Measurements from ENCODE around the gene PRDM4.
A peak's percentile ranks its signal among the peaks of the same experiment; 100 is the strongest.
"Not testable (repeated sequence)": the region's sequence is repeated elsewhere in the genome, so short reads cannot be mapped to it uniquely, and the experiment has no call there.

Gene PRDM4

GRCh38 chr12:107774349-107775029 lies 13.6 kb upstream of the PRDM4 start, which contains the start of gene ASCL4:
Gene ASCL4, plus strand, starts transcription at chr12:107774704. Its CDS starts 515 bp downstream, at chr12:107775219.
- DNase-seq (ENCODE audit: low spot score): no peak

DNA sequence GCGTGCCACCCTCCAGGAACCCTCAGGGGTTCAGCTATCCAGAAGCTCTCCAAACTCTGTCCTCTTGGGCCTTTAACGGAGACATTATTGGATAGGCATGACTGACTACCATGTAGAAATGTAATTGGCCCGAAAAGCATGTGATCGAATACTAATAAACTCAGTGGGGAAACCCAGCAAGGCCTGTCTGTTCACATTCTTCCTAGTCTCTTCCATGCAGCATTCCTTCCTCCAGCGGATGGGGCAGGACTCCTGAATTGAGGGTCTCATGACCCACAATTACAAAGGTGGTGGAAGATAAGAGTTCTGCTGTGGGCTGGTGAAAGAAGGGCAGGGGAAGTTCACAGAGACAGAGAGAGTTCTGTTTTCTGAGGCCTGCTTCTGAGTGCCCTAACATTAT lies 6.5 kb upstream of the PRDM4 start:
- DNase-seq (ENCODE audit: low spot score): no peak

DNA sequence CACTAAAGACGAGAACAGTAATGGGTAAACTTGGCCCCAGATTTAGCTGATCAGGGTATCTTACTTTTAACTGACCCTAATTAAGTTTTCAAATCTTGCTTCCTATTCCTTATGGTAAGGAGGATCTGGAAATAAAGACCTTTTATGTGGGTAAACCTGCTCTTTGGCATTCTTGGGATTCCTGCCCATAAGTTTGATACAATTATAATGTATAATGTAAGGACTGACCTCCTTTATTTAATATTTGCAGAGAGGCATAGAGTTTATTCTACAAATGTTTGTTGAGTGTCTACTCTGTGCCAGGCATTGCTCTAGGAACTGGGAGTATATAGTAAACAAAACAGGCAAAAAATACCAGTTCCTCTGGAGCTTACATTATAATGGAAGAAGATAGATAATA lies 4.4 kb upstream of the PRDM4 start:
- no peak for DNase-seq (ENCODE audit: low spot score)

DNA sequence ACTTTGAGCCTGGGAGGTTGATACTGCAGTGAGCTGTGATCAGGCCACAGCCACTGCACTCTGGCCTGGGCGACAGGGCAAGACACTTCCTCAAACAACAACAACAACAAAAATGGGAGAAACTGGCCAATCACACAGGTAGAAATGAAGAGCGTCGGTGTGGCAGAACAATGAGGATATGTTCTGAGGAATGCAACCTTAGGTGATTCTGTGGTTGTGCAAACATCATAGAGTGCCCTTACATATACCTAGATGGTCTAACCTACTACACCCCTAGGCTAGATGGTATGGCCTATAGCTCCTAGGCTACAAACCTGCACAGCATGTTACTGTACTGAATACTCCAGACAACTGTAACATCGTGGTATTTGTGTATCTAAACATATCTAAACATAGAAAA lies 3.7 kb upstream of the PRDM4 start:
- DNase-seq (ENCODE audit: low spot score): no peak

DNA sequence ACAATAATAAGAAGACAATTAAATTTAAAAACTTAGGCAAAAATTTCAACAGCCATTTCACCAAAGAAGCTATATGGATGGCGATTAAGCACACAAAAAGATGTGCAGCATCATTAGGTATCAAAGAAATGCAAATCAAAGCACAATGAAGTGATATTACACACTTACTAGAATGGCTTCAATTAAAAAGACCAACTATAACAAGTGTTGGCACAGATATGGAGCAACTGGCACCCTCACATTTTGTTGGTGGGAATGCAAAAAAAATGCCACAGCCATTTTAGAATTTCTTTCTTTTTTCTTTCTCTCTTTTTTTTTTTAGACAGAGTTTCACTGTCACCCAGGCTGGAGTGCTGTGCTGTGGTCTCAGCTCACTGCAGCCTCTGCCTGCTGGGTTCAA lies 1.9 kb upstream of the PRDM4 start:
- no peak for DNase-seq (ENCODE audit: low spot score)

DNA sequence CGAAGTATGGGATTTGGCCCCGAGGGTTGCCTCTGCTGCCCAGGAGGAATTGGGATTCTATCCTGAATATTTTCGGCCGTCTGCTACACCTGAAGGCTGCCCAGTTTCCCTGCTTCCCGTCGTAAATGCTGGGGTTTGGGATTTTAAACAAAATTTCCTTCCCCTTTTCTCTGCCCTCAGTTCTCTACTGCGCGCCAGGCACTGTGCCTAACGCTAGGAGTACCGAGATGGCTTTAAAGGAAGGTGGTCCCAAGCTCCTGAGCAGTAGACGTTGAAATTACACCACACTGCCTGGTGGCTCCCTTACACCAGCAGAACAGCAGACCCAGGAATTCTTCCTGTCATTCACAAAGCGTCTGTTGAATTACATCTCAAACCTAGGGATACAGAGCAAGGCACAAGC lies 566 bp upstream of the PRDM4 start:
- no peak for DNase-seq (ENCODE audit: low spot score)

DNA sequence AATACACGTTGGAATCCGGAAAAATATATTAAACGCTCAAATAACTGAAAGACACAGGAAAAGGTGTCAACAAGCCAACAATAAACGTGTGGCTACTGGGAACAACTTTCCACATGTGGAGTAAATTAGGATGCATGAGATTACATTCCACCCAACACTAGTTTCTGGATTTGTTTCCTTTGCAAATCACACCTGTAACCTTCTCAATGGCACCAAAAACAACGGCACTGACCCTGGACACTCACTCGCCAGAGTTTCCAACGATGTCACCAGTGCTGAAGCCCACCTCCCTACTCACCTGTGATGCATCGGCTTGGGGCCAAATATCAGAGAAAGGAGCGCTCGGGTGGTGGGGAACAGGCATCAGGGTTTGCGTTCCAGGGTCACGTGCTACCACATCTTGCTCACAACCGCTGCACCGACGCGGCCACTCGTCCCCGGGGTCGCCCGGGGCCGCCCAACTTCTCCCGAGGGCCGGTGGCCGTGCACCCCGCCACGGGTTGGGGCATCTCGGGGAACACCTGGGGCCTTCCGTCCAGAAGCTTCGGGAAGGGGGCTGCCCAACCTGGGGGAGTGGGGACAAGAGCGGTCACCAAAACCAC lies 629 bp downstream of the PRDM4 start:
- peak; percentile 7 for DNase-seq (ENCODE audit: low spot score)

DNA sequence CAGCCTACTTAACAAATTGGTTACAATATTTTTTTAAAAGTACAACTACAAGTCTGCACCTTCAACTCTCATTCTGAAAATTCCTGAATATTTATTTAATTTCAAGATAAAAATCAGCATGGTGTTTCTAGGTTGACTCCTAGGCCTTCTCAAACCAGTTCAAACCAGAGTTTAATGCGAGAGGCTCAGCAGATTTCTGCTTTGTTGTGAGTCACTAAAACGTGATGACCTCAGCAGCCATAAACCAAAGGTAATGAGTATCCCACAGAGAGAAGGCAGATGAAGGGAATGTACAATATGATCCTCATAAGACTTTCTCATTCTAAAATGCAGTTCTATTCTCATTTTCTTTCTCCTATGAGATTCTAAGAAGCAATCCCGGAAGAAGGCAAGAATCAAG lies 1.5 kb downstream of the PRDM4 start:
- DNase-seq (ENCODE audit: low spot score): peak; percentile 11

DNA sequence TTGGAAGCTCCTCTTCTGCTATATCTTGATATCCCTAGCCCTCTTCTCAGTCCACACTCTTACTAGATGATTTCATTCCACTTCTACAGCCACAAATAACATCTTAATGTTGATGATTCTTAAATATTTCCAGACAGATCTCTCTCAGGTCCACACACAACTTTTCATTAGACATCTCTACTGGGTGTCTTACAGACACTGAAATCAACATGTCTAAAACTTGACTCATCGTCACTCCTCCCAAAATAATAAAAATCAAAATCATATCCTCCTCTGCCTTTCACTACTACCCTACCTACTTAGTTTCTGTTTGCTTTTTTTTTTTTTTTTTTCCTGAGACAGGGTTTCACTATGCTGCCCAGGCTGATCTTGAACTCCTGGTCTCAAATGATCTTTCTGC lies 11.9 kb downstream of the PRDM4 start:
- DNase-seq (ENCODE audit: low spot score): no peak

GRCh38 chr12:107748472-107748871 lies 12.5 kb downstream of the PRDM4 start:
- no peak for DNase-seq (ENCODE audit: low spot score)

GRCh38 chr12:107736914-107737313 lies 24.0 kb downstream of the PRDM4 start:
- no peak for DNase-seq (ENCODE audit: low spot score)

DNA sequence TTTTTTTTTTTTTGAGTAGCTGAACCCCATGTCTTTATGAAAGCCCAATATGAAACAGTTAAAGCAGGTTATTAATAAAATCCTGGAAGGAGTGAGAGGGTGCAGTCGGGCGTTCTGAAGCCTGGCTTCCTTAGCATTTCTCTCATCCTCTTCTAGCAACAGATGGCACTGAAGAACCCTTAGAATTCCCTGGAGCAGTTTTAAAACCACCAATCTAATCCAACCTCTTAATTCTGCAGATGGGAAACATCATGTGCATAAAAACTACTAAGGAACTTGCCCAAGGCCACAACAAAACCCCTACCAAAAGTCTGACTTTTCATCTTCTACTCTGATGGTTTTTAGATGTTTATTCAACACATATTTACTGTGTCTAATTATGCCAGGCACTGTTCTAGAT lies 25.2 kb downstream of the PRDM4 start:
- no peak for DNase-seq (ENCODE audit: low spot score)

DNA sequence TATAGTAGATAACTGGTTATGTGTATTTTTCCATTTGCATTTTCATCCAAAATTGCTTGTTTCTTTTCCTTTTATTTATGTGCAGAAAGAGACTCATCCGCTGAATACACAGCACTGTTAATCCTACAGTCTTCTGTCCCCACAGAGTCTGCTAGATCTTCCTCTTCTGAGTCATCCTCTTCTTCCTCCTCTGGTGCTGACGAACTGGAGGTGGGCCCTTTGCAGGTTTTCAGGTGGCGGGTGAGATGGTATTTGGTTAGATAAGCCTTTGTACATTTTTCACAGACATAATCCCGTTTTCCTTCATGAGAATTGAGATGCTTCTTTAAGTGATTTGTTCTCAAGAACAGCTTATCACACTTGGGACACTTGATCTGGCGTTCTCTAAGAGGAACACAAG lies 26.8 kb downstream of the PRDM4 start:
- no peak for DNase-seq (ENCODE audit: low spot score)

DNA sequence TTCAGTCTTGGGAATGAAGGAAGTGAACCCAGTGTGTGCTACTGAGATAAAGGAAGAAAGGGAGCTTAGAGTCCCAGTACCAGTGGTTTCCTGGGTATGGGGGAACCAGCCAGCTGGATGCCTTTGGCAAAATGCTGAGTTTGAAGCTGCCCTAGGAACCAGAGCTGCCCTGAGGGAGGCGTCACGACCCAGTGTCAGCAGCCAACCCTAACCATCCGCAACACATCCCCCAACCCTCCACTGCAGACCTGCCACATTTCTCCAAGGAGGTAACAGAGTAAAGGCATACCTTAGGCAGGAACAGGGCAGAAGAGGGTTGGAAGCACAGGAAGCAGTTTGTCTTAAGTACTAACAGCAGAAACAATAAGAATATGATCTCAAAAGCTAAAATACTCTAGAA lies 28.6 kb downstream of the PRDM4 start:
- DNase-seq (ENCODE audit: low spot score): no peak

GRCh38 chr12:107731366-107731765 lies 29.6 kb downstream of the PRDM4 start:
- no peak for DNase-seq (ENCODE audit: low spot score)

GRCh38 chr12:107730618-107731341 lies 30.2 kb downstream of the PRDM4 start:
- DNase-seq (ENCODE audit: low spot score): no peak

DNA sequence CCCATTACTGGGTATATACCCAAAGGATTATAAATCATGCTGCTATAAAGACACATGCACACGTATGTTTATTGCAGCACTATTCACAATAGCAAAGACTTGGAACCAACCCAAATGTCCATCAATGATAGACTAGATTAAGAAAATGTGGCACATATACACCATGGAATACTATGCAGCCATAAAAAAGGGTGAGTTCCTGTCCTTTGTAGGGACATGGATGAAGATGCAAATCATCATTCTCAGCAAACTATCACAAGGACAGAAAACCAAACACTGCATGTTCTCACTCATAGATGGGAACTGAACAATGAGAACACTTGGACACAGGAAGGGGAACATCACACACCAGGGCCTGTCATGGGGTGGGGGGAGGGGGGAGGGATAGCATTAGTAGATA lies 33.2 kb downstream of the PRDM4 start:
- not testable (repeated sequence) for DNase-seq (ENCODE audit: low spot score)

GRCh38 chr12:107727327-107727726 lies 33.6 kb downstream of the PRDM4 start:
- not testable (repeated sequence) for DNase-seq (ENCODE audit: low spot score)

DNA sequence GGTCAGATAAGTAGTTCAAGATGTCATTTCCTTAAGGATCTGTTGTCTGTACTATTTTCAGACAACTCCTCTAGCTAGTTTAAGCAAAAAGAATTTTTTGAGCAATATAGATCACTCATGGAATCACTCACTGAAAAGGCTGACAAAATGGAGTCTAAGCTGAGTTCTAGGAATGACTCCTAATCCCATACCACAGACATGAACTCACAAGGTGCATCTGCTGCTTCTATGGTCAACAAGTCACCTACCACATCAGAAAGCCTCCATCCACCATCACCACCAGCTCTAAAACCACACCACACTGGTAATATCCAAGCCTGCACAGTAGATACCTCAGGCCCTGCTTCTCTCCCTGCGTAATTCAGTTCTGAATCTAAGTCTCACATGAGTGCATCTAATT lies 42.3 kb downstream of the PRDM4 start:
- DNase-seq (ENCODE audit: low spot score): no peak

- DNase-seq (ENCODE audit: low spot score): no peak
Observed at GRCh38 chr12:107715780-107716179, 45.2 kb downstream of the PRDM4 start.

DNA sequence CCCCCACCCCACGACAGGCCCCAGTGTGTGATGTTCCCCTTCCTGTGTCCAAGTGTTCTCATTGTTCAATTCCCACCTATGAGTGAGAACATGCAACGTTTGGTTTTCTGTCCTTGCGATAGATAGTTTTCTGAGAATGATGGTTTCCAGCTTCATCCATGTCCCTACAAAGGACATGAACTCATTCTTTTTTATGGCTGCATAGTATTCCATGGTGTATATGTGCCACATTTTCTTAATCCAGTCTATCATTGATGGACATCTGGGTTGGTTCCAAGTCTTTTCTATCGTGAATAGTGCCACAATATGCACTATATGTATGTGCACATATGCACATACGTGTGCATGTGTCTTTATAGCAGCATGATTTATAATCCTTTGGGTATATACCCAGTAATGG lies 55.4 kb downstream of the PRDM4 start:
- DNase-seq (ENCODE audit: low spot score): not testable (repeated sequence)

DNA sequence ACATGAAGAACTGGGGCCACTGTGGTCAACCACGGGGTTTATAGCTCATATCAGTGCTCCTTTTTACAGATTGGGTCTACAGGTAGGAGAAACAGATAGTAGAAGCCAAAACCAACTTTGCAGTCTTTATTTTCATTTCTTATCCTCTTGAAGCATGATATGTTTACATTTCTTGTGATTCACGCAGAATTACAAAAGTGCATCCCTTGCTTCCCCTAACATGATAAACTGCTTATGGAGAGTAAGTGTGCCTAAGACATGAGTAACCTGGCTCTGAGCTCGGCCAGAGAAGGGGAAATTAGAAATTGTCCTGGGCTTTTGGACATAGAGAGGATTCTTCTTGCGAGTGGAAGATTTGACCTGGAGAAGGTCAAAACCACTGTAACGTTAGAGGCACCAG lies 56.9 kb downstream of the PRDM4 start:
- DNase-seq (ENCODE audit: low spot score): no peak

- DNase-seq (ENCODE audit: low spot score): no peak
Observed at GRCh38 chr12:107702106-107702505, 58.8 kb downstream of the PRDM4 start.

Data from hematopoietic multipotent progenitor cell treated with erythropoietin and hydrocortisone succinate and interleukin-3 and kit ligand, for 15 days (in vitro differentiated cells).